NCI-H128 (cell line): ENCODE data around the gene MRPL39.

Experiments
- DNase-seq: peaks from one replicate; lab custom pipeline; 2025; ENCODE audit not compliant: unreplicated experiment; lab: John Stamatoyannopoulos, UW

Gene MRPL39

DNA sequence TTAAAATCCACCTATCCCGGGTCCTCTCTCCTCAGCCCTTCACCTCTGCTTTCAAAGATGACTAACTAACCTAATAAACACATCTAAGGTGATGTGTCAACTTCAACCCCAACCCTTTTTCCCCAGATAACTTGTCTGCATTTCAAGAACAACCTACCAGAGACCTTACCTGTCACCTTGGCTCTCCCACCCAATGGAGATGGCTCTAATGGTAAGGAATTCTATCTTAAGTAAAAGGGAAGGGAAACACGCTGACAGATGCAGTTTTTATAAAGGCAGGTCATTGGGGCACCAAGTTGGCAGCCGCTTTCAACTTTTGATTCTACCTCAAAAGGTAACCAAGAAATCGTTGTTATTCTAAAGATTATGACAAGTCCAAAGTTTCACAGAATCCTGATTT, 37.6 kb downstream of the MRPL39 start:
- DNase-seq: no peak

- DNase-seq: no peak
These were observed 38.2 kb downstream of the MRPL39 start for GRCh38 chr21:25569084-25569483.

- DNase-seq: no peak
These were observed 39.0 kb downstream of the MRPL39 start for GRCh38 chr21:25568246-25568645.

GRCh38 chr21:25567472-25567871, 39.8 kb downstream of the MRPL39 start:
- DNase-seq: no peak

GRCh38 chr21:25566645-25567044, 40.6 kb downstream of the MRPL39 start:
- no peak for DNase-seq

DNA sequence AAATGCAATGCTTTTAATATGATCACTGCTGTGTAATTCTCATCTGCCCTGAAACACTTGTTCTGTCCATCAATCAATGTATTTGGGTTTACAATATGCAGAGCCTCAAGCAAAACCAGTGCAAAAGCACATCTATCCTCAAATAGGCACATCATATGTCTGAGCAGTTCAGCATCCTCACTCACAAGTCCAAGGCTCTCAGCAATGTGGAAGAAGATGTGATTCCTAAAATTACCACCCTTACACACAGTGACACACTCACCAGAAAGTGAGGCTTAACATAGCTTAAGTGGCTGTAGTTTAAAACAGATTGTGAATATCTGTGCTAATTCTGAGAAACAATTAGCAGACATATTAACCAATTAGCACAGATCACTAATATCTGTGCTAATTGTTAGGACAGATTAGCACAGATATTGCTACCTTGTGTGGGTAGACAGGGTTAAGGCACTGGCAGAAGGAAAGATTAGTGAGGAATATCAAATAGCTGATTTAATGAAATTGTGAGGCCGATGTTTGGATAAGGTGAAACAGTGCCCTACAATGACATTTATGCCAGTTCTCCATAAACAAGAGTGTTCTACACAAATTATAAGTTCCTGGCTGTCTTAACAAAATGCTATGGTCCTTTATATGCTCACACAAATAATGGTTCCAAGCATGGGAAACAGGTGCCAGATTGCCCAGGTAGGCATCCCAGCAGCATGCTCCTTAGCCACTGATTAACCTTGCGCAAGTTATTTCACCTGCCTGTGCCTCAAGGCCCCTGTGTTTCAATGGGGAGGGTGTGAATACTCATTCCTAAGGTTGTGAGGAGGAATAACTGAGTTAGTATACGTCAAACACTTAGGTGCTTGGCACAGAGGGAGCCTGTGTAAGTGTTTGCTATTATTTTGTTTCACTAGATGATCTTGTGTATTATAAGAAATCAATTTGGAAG, 41.7 kb downstream of the MRPL39 start:
- DNase-seq: no peak

DNA sequence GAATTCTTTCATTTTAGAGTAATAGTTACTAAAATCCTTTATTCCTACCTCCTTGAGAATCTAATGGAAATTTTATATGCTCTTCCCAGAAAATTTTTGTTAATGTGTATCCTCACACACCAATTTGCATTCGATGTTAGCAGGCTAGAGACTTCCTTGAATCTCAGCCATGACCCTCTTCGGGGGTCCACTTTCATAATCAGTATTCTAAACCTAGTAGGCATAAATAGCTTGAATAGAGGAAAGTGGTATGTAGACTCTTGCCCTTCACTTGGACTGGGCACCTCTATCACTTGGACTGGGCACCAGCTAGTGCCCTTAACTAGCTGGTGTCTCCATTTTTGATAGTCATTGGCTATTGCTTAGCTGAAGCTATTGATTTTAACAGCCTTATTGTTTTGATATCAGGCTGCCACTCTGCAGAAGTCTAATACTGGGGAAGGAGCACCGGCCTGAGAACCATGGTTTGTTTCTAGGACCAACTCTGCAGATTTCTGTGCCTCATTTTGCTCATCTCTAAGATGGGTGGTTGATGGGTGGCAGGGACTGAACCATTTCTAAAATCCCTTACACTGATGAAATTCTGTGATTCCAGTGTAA, 42.8 kb downstream of the MRPL39 start:
- DNase-seq: no peak

DNA sequence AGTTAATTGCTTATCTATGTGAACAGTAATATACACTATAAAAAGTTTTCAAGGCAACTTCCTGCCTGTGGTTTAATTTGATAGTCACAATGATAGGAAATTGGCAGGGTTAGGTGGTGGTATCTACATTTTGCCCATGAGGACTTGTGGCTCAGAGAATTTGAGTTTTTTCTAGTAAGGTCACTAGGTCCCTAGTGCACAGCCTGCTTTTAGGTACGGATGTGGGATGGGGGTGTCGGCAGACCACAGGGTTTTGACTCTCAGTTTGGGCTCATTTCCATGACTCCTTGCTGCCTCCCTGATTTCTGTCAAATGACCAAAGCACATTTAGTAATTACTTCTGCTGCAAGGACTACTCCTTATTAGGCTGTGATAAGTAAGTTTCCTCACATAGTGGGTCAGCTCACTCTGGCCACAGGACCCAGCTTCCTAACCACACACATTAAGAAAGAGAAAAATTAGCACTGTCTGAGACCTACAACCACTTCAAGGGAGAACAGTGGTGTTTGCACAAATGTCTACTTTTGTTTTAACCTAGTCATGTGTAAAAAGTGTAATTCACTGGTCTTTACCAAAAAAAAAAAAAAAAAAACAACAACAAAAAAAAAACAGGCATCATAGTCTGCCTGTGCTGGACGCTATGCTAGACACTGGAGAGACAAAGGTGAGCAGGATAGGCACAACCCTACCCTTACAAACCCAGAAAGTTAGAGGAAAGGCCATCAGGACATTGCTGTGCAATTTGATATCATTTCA, 43.7 kb downstream of the MRPL39 start:
- DNase-seq: no peak

DNA sequence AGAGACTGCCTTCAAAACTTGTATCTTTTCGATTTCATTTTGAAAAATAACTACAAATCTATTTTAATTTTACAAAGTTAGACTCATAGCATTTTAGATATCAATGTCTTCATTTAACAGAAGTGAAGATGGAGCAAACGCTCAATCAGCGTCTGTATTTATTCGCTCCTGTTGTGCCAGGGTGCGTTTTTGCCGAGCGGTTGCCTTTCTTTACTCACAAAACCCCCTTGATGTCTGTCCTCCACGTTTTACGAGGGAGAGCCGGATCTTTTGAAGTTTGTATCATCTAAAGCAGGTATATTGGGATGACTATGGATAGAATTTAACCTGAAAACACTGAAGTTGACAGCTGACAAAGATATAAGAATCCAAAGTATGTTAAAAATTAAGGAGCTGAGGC, 44.6 kb downstream of the MRPL39 start:
- DNase-seq: no peak

GRCh38 chr21:25561668-25562641, 45.3 kb downstream of the MRPL39 start:
- DNase-seq: no peak

DNA sequence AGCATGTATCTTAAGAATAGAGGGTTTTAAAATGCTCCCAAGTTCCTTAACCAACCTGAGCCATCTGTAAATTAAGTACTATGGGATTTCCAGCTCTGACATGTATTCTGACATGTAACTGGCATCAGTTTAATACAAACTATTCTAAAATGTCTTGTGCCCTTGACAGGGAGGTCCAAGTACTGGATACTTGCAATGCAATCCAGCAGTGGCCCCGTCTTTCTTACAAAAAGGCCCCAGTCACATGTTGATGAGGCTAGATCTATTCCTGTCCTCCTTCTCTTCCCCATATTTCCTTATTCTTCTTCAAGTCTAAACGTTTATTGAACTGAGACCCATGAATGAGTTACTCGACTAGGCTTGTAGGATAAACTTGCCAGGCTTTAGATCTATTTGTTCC, 46.4 kb downstream of the MRPL39 start:
- DNase-seq: no peak

GRCh38 chr21:25560271-25560685, 47.0 kb downstream of the MRPL39 start:
- DNase-seq: no peak

- DNase-seq: no peak
These were observed 47.5 kb downstream of the MRPL39 start for GRCh38 chr21:25559746-25560145.

DNA sequence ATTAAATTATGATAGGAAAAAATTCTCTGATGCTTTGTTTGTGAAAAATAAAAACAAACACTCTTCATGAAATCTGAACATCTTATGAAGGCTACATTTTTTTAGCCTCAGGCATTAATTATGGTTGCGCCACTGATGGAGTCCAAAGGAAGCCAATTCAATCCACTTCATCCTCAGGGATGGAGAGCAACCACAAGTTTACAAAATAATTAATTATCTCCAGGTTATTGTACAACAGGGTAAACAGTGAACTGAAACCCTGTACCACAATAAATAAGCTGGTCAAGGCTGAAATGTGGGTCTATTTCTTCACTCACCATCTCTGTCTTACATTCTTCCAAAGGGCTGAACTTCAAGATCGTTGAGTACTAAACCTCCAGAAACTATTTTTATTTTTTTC, 49.2 kb downstream of the MRPL39 start:
- DNase-seq: no peak

DNA sequence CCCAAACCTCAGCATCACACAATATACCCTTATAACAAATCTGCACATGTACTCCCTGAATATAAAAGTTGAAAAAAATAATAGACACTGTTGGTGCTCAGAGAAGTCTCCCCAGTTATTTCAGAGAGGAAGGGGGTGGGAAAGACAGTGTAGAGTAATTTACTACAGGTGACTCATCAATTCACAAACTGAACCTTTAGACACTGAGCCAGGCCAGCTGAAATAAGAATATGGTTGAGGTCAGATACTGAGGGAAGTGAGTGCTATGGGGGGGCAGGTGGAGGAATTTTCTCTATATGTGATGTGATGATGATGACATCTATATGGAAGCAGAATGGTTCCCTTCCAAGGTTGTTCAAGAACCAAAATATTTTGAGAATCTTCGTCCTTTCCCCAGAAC, 50.1 kb downstream of the MRPL39 start:
- DNase-seq: no peak

GRCh38 chr21:25556091-25556490, 51.2 kb downstream of the MRPL39 start:
- DNase-seq: no peak

- DNase-seq: no peak
These were observed 51.8 kb downstream of the MRPL39 start for GRCh38 chr21:25555492-25555891.

DNA sequence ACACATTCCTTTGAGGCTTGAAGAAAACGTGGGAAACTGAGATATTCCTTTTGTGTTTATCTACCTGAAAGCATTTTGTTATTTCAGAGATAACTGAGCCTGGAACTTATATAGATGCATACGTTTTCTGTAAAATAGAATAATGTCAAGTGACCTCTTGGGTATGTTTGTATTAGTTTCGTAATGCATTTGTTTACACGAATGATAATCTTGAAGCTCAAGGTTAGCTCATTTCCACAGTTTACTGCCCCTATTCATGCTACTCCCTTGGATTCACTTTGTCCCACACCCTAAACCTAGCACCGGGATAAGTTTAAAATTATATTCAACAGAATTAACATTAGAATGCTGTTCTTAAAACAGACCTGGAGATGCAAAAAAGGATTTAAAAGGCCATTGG, 54.4 kb downstream of the MRPL39 start:
- no peak for DNase-seq

- DNase-seq: no peak
These were observed 55.7 kb downstream of the MRPL39 start for GRCh38 chr21:25551569-25551968.

DNA sequence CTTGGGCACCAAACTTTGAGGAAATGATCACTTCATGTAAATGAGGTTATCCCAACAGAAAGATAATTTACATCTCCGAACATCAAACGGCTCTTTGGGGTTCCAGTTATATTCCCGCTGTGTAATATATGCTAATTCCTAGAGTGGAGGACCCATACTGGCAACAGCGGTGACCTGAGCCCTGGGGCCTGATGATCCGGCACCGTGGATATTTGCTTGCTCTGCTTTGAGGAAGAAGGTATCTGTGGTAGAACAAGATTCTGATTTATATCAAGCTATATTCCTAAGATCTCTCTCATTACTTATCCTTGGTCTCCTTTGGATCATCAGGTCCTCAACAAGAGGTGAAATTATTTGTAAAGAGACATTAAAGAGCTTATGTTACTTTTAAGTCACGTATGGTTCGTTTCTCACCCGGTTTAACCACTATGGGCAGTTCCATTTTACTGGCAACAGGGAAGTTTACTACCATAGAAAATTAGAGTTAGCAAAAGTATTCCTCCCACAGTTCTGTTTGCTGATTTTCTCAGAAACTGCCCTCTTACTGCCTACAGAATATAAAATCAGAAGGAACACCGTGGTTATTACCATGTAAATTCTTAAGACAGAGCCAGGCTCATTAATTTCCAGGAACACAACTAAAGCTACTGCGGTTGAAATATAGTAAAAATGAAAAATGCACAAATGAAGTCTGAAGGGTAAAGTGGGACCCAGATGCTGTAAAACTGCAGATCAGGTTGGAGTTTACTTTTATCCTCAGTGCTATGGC, 56.7 kb downstream of the MRPL39 start:
- no peak for DNase-seq
